Liver (tissue), 9 donors: ENCODE data around the gene ZDHHC14. TPM values are rescaled to one million over a fixed set of nuclear protein-coding genes. Genes with fewer than 3 reads are reported as not detected.

Source experiments
- DNase-seq: peaks from one replicate; pipeline ENCODE4 v3.0.0-alpha.2; 2017; ENCODE audit warnings: low spot score
- H3K27ac ChIP-seq, 2 donors: one replicate each; pipeline ENCODE4 v1.7.0; 2013; ENCODE audit warnings: inconsistent platforms in 2 of 2, low read length in 2 of 2, control low read depth in 1 of 2, low read depth in 1 of 2, mild to moderate bottlenecking in 1 of 2
- H3K27me3 ChIP-seq, 4 donors: one replicate each; pipeline versions ENCODE4 v1.6.1 to v1.7.0; 2013; ENCODE audit warnings: low read length in 3 of 4, inconsistent platforms in 1 of 4, mild to moderate bottlenecking in 1 of 4, moderate library complexity in 1 of 4; ENCODE audit not compliant: control insufficient read depth in 4 of 4, insufficient read depth in 4 of 4
- H3K36me3 ChIP-seq, 4 donors: one replicate each; pipeline versions ENCODE4 v1.6.1 to v1.7.0; 2013; ENCODE audit warnings: low read length in 3 of 4, mild to moderate bottlenecking in 3 of 4, low read depth in 1 of 4, moderate library complexity in 1 of 4; ENCODE audit not compliant: control insufficient read depth in 4 of 4, insufficient read depth in 3 of 4
- H3K4me1 ChIP-seq, 4 donors: one replicate each; pipeline versions ENCODE4 v1.6.1 to v1.7.0; 2013; ENCODE audit warnings: low read length in 3 of 4, mild to moderate bottlenecking in 3 of 4, moderate library complexity in 1 of 4; ENCODE audit not compliant: control insufficient read depth in 4 of 4, insufficient read depth in 4 of 4
- H3K4me3 ChIP-seq, 3 donors: one replicate each; pipeline versions ENCODE4 v1.6.1 to v1.7.0; 2013; ENCODE audit warnings: low read length in 3 of 3, control low read depth in 1 of 3, low read depth in 1 of 3, mild to moderate bottlenecking in 1 of 3
- H3K9ac ChIP-seq, 2 donors: one replicate each; pipeline ENCODE4 v1.7.0; 2013; ENCODE audit warnings: low read length in 2 of 2, mild to moderate bottlenecking in 2 of 2, moderate library complexity in 2 of 2, control low read depth in 1 of 2, low read depth in 1 of 2
- H3K9me3 ChIP-seq, 4 donors: one replicate each; pipeline versions ENCODE4 v1.6.1 to v1.7.0; 2013; ENCODE audit warnings: low read length in 3 of 4; ENCODE audit not compliant: control insufficient read depth in 4 of 4
- EGR1 ChIP-seq, 2 donors: IDR thresholded peaks; 2 replicates each; pipeline ENCODE4 v1.6.1; 2016 to 2018; ENCODE audit warnings: antibody characterized with exemption in 2 of 2, low read depth in 2 of 2
- FOXA1 ChIP-seq: IDR thresholded peaks from 2 replicates; pipeline ENCODE4 v1.6.1; 2016; ENCODE audit warnings: antibody characterized with exemption
- FOXA2 ChIP-seq: IDR thresholded peaks from 2 replicates; pipeline ENCODE4 v1.6.1; 2016; ENCODE audit warnings: antibody characterized with exemption
- GABPA ChIP-seq, 2 donors: IDR thresholded peaks in 1 of 2; conservative IDR thresholded peaks in 1 of 2; 2 replicates each; pipeline ENCODE4 v1.6.1; 2016; ENCODE audit warnings: antibody characterized with exemption in 2 of 2, mild to moderate bottlenecking in 1 of 2, moderate library complexity in 1 of 2
- HNF4A ChIP-seq, 2 donors: conservative IDR thresholded peaks; 2 replicates each; pipeline ENCODE4 v1.6.1; 2016; ENCODE audit warnings: antibody characterized with exemption in 2 of 2, mild to moderate bottlenecking in 2 of 2
- HNF4G ChIP-seq: IDR thresholded peaks from 2 replicates; pipeline ENCODE4 v1.6.1; 2016; ENCODE audit warnings: antibody characterized with exemption
- JUND ChIP-seq, 2 donors: IDR thresholded peaks; 2 replicates each; pipeline ENCODE4 v1.6.1; 2016; ENCODE audit warnings: antibody characterized with exemption in 2 of 2
- RAD21 ChIP-seq, 2 donors: IDR thresholded peaks; 2 replicates each; pipeline ENCODE4 v1.6.1; 2016; ENCODE audit warnings: antibody characterized with exemption in 2 of 2, mild to moderate bottlenecking in 2 of 2
- SP1 ChIP-seq: IDR thresholded peaks from 2 replicates; pipeline ENCODE4 v1.6.1; 2018; ENCODE audit warnings: antibody characterized with exemption, mild to moderate bottlenecking
- TAF1 ChIP-seq: conservative IDR thresholded peaks from 2 replicates; pipeline ENCODE4 v1.6.1; 2016; ENCODE audit warnings: antibody characterized with exemption, mild to moderate bottlenecking
- WGBS: extraction: QIAGEN DNeasy Blood & Tissue Kit; methylation state at CpG from one replicate; pipeline ENCODE4 v1.1.7; 2013; 5-methylcytosine and 5-hydroxymethylcytosine counted together
- polyA plus RNA-seq, 2 donors: library from polyadenylated mRNA; stranded (reverse) in 1 of 2; unstranded in 1 of 2; fragments of 200-250 nt in 1 of 2; fragments of >200 nt in 1 of 2; fragmentation: Nextera tagmentation in 1 of 2; extraction: Ambion mirVana in 1 of 2; gene quantifications; one replicate each; pipeline versions ENCODE4 v1.2.1 to v1.2.3, GENCODE V29; 2013 to 2015
- total RNA-seq, 2 donors: library from RNA; depleted of rRNA; stranded (reverse); fragments of >200 nt; gene quantifications; one replicate each; pipeline ENCODE4 v1.2.3, GENCODE V29; 2014
- TF ChIP-seq, protein P1 (sequence below): fragments of 150-350 bp; IDR thresholded peaks from 2 replicates; pipeline ENCODE4 v1.5.1; 2017; ENCODE audit warnings: improper control_type of control experiment, low read depth, low read length; ENCODE audit not compliant: missing input control
- TF ChIP-seq, protein P2 (sequence below): IDR thresholded peaks from 2 replicates; pipeline ENCODE4 v1.6.1; 2016; ENCODE audit warnings: antibody characterized with exemption, mild to moderate bottlenecking
- TF ChIP-seq, protein P3 (sequence below): IDR thresholded peaks from 2 replicates; pipeline ENCODE4 v1.6.1; 2016; ENCODE audit warnings: antibody characterized with exemption
- TF ChIP-seq, protein P4 (sequence below): IDR thresholded peaks from 2 replicates; pipeline ENCODE4 v1.6.1; 2016; ENCODE audit warnings: antibody characterized with exemption
- donor health status: healthy.
- donor health status: healthy.
- donor health status: healthy.
- donor health status: healthy.
- donor health status: healthy.

ZDHHC14 gene
- total and polyA plus RNA-seq, 4 donors = 4.4 to 11.7 (median 8.4) TPM

DNA sequence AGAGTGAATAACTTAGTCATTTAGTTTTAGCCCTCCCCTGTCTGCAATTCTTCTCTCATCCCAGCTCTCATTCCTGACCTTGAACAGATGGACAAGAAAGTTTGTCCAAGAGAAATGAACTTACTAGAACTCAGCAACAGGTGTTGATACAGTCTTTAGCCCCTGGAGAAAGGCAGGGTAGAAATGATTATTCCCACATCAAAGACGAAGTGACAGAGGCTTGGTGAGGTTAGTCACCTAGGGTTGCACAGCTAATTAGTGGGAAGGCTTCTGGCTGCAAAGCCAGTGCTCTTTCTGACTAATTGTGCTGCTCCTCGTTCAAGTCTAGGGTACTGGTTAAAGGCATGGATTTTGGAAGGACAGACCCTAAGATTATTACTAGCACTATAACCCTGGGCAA, 4.5 kb downstream of the ZDHHC14 start:
- Histone ChIP-seq H3K9me3 (no peaks in the 10 kb centered on the region), H3K36me3 (no peaks in the 10 kb centered on the region), H3K4me3 (no peak overlapping the region), H3K27me3 (no peaks in the 10 kb centered on the region), H3K27ac (no peak overlapping the region), H3K4me1 (peaks cover 3 to 25% (median 8%) of the 10 kb centered on the region in 4 donors), H3K9ac (no peak overlapping the region)
- DNase-seq = no peak
- TF ChIP-seq FOXA2 (no peak), HNF4A (conservative IDR thresholded peaks at IDR 0.05) (no peak), FOXA1 (no peak), GABPA (IDR thresholded peaks at IDR 0.05 in 1 of 2, conservative IDR thresholded peaks at IDR 0.05 in 1 of 2) (no peak), JUND (IDR thresholded peaks at IDR 0.05) (no peak), EGR1 (IDR thresholded peaks at IDR 0.05; ENCODE audit: low read depth in 2 of 2) (no peak)
- TF ChIP-seq, protein P1, sequence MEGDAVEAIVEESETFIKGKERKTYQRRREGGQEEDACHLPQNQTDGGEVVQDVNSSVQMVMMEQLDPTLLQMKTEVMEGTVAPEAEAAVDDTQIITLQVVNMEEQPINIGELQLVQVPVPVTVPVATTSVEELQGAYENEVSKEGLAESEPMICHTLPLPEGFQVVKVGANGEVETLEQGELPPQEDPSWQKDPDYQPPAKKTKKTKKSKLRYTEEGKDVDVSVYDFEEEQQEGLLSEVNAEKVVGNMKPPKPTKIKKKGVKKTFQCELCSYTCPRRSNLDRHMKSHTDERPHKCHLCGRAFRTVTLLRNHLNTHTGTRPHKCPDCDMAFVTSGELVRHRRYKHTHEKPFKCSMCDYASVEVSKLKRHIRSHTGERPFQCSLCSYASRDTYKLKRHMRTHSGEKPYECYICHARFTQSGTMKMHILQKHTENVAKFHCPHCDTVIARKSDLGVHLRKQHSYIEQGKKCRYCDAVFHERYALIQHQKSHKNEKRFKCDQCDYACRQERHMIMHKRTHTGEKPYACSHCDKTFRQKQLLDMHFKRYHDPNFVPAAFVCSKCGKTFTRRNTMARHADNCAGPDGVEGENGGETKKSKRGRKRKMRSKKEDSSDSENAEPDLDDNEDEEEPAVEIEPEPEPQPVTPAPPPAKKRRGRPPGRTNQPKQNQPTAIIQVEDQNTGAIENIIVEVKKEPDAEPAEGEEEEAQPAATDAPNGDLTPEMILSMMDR = no peak
- TF ChIP-seq, protein P2, sequence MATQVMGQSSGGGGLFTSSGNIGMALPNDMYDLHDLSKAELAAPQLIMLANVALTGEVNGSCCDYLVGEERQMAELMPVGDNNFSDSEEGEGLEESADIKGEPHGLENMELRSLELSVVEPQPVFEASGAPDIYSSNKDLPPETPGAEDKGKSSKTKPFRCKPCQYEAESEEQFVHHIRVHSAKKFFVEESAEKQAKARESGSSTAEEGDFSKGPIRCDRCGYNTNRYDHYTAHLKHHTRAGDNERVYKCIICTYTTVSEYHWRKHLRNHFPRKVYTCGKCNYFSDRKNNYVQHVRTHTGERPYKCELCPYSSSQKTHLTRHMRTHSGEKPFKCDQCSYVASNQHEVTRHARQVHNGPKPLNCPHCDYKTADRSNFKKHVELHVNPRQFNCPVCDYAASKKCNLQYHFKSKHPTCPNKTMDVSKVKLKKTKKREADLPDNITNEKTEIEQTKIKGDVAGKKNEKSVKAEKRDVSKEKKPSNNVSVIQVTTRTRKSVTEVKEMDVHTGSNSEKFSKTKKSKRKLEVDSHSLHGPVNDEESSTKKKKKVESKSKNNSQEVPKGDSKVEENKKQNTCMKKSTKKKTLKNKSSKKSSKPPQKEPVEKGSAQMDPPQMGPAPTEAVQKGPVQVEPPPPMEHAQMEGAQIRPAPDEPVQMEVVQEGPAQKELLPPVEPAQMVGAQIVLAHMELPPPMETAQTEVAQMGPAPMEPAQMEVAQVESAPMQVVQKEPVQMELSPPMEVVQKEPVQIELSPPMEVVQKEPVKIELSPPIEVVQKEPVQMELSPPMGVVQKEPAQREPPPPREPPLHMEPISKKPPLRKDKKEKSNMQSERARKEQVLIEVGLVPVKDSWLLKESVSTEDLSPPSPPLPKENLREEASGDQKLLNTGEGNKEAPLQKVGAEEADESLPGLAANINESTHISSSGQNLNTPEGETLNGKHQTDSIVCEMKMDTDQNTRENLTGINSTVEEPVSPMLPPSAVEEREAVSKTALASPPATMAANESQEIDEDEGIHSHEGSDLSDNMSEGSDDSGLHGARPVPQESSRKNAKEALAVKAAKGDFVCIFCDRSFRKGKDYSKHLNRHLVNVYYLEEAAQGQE = no peak
- TF ChIP-seq, protein P3, sequence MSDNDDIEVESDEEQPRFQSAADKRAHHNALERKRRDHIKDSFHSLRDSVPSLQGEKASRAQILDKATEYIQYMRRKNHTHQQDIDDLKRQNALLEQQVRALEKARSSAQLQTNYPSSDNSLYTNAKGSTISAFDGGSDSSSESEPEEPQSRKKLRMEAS = no peak
- 85% methylated on average over 2 of the region's 2 CpGs for WGBS

DNA sequence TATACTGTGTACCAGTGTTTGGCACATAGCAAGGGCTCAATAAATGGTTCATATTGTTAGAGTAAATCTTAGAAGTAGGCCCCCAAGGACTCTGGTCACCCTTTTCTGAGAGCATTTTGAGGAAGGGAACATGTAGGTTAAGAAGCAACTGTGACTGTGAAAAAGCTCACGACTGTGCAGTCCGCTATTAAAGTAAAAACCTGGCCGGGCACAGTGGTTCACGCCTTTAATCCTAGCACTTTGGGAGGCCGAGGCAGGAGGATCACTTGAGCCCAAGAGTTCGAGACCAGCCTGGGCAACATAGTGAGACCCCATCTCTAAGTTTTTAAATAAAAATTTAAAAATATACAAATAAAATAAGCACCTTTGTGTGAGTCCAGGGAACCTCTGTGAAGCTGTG, 5.0 kb downstream of the ZDHHC14 start:
- H3K27ac ChIP-seq = no peak overlapping the region
- 95% methylated on average over 6 of the region's 6 CpGs for WGBS
- TF ChIP-seq SP1 (no peak), HNF4G (no peak), TAF1 (no peak), RAD21 (IDR thresholded peaks at IDR 0.05) (no peak), GABPA (IDR thresholded peaks at IDR 0.05 in 1 of 2, conservative IDR thresholded peaks at IDR 0.05 in 1 of 2) (no peak), EGR1 (IDR thresholded peaks at IDR 0.05; ENCODE audit: low read depth in 2 of 2) (no peak)
- TF ChIP-seq, protein P3 = no peak
- TF ChIP-seq, protein P4, sequence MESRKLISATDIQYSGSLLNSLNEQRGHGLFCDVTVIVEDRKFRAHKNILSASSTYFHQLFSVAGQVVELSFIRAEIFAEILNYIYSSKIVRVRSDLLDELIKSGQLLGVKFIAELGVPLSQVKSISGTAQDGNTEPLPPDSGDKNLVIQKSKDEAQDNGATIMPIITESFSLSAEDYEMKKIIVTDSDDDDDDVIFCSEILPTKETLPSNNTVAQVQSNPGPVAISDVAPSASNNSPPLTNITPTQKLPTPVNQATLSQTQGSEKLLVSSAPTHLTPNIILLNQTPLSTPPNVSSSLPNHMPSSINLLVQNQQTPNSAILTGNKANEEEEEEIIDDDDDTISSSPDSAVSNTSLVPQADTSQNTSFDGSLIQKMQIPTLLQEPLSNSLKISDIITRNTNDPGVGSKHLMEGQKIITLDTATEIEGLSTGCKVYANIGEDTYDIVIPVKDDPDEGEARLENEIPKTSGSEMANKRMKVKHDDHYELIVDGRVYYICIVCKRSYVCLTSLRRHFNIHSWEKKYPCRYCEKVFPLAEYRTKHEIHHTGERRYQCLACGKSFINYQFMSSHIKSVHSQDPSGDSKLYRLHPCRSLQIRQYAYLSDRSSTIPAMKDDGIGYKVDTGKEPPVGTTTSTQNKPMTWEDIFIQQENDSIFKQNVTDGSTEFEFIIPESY = no peak
- TF ChIP-seq, protein P2 = no peak
- H3K9me3 ChIP-seq = peaks cover 0 to 5% (median under 1%) of the 10 kb centered on the region in 4 donors
- H3K36me3 ChIP-seq = no peaks in the 10 kb centered on the region
- DNase-seq = no peak
- H3K9ac ChIP-seq = no peak overlapping the region
- peaks cover 3 to 25% (median 8%) of the 10 kb centered on the region in 4 donors for H3K4me1 ChIP-seq
- no peaks in the 10 kb centered on the region for H3K27me3 ChIP-seq
- no peak overlapping the region for H3K4me3 ChIP-seq
